HG03571 (cell line): ENCODE results near the gene FN1.
A peak's percentile ranks its signal among the peaks of the same experiment; 100 is the strongest.
"Not testable (repeated sequence)": the region's sequence is repeated elsewhere in the genome, so short reads cannot be mapped to it uniquely, and the experiment has no call there.

ENCODE experiments used
- ATAC-seq: cut with Tn5 transposase; IDR thresholded peaks from one replicate; pipeline ENCODE4 v1.9.1; 2021; ENCODE audit not compliant: unreplicated experiment

FN1 gene

DNA sequence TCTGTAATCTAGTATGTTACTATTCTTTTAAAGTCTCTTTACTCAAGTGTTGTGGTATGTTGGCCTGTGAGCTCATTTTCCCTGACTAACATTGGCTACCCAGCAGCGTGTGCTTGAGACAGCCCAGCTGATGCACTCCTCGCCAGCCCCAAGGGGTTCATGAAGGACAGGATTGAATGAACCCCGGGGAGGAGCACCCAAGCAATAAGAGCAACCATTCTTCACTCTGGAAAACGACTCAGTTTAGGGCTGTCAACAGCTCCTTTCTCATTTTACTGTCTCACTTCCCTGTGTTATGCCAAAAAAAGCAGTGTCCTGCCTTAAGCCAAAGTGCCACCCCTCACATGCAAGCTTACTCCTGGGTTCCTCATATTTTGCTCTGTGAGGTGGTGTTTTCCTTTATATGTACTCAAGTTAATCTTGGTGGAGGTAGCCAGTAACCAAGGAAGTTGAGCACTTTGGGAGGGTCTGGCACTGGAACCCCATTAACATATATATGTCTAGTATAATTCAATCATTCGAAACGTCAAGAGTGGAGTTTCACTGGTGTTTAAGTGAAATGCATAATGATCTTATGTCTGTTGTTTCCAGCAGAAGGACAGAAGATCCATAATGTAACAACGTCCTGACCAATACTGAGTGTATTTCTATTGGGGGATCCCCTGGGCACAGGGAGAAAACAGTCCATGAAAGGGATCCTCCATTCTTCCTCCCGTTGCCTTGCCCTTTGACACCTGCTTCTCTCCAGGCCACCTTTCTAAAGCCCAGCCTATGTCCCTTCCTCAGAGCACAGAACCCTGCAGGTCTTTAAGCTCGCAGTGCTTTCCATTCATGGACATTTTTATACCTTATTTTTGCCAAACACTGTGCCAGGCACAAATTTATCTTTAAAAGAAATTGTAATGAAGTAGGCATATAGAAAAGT lies 80.8 kb downstream of the FN1 start:
- ATAC-seq, result no peak

- ATAC-seq, result no peak
These were observed 83.3 kb downstream of the FN1 start for GRCh38 chr2:215352602-215353001.

- ATAC-seq, result no peak
These were observed 88.0 kb downstream of the FN1 start for GRCh38 chr2:215347878-215348277.

DNA sequence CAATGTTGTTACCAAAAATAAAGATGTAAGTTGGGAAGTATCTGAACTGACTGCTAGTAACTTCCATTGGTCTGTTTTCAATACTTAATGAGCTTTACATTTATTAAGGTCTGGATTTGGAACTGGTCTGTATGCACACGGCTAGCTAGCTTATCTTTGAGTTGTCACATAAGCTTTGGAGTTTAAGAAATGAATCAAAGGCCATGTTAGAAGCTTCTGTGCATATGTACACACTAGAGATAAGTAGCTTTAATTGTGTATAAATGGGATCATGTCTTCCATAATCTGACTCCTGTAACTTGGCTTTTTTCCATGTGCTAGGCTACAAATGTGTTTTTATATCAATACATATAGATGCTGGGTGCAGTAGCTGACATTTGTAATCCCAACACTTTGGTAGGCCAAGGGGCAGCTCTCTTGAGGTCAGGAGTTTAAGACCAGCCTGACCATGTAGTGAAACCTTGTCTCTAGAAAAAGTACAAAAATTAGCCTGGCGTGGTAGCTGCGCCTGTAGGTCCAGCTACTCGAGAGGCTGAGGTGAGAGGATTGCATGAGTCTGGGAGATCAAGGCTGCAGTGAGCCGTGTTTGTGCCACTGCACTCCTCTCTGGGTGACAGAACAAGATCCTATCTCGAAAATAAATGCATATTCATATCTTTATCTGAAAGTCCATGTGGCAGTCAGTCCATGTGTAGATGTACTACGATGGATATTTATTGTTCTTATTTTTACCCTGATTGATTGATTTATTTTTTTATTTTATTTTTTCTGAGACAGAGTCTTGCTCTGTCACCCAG lies 96.8 kb downstream of the FN1 start:
- ATAC-seq, result no peak

GRCh38 chr2:215332872-215333595 lies 102.8 kb downstream of the FN1 start:
- ATAC-seq, result peak; percentile 79

DNA sequence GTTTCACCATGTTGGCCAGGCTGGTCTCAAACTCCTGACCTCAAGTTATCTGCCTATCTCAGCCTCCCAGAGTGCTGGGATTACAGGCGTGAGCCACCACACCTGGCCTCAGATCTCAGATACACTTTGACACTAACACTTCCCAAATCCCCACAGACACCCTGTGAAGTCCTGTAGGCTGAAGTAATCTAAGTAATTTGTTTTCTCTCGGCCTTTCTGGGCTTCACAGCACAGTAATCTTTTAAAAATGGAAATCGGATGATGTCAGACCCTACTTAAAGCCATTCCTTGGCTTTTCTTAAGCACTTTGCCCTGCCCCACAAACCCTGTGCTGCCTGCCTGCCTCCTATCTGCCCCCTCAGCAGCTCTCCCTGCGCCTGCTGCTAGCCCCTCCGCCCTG lies 107.8 kb downstream of the FN1 start:
- ATAC-seq, result no peak

DNA sequence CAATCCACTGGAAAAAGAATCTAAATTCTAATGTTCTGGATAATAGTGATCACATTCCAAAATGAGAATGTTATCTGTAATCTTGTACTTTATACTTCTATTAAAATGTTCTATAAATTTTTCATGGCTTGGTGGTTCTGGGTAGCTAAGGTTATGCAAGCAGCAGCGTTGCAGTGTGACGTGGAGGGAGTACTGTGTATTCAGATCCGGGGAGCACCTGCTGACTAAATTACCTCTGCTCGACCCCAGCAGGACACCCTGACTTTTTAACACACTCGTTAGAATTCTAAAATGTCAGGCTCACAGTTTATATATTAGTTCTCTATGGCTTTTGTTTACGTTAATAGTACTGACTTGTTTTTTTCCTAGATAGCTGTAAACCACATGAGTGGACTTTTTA lies 111.1 kb downstream of the FN1 start:
- ATAC-seq, result no peak

DNA sequence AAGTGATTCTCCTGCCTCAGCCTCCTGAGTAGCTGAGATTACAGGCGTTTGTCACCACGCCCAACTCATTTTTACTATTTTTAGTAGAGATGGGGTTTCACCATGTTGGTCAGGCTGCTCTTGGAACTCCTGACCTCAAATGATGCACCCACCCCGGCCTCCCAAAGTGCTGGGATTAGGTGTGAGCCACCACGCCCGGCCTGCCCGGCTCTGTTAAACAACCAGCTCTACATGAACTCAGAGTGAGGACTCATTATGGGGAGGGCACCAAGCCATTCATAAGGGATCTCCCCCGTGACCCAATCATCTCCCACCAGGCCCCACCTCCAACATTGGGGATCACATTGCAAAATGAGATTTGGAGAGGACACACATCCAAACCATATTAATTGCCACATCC lies 115.2 kb downstream of the FN1 start:
- ATAC-seq, result no peak

- no peak for ATAC-seq
These were observed 115.8 kb downstream of the FN1 start for GRCh38 chr2:215320102-215320501.

DNA sequence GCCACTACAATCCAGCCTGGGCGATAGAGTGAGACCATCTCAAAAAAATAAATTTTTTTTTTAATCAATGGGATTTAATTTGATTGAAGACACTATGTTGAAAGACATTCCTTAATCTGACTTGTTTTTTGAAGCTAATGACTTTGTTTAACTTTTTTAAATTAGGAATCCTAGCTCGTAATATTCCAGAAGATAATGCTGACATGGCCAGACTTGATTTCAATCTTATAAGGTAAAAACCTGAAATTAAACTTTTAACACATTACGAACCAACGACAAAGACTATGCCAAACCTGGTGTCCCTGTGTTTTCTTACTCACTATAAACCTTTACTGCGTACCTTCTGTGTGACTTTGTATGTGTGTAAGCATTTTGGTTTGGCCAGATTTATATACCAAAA lies 116.4 kb downstream of the FN1 start:
- no peak for ATAC-seq

GRCh38 chr2:215316336-215316735 lies 119.5 kb downstream of the FN1 start:
- no peak for ATAC-seq

- ATAC-seq, result no peak
These were observed 120.6 kb downstream of the FN1 start for GRCh38 chr2:215315301-215315700.

GRCh38 chr2:215314896-215315295 lies 121.0 kb downstream of the FN1 start:
- ATAC-seq, result no peak

DNA sequence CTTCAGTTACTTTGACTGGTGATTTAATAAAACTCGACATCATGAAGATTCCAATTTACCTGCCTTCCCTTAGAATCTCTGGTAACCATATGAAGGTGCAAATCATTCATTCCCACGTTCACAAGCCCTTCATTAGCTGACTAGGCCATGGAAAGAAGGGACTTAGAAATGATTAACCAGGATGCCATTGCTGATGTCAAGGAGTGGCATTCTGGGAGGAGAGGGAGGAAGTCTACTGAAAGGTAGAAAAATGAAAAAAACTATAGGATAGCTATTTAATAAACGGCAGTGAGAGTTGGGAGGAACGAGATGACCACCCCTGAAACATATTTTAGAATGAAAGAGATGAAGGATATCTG lies 122.6 kb downstream of the FN1 start:
- no peak for ATAC-seq

GRCh38 chr2:215311625-215312396 lies 124.1 kb downstream of the FN1 start, which contains the start of gene ATIC:
Gene ATIC (plus strand): TSS chr2:215312059. CDS start chr2:215312143, 84 bp downstream.
- peak; percentile 99 for ATAC-seq

DNA sequence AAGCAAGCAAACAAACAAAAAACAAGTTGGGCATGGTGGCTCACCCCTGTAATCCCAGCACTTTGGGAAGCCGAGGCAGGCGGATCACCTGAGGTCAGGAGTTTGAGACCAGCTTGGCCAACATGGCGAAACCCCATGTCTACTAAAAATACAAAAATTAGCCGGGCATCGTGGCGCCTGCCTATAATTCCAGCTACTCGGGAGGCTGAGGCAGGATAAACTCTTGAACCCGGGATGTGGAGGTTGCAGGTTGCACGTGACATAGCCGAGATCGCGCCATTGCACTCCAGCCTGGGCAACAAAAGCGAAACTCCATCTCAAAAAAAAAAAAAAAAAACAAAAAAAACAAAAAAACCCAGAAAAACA lies 124.6 kb downstream of the FN1 start:
- ATAC-seq, result not testable (repeated sequence)
